GM19468 (cell line): Measurements from ENCODE around the gene TRHDE.
"Not testable (repeated sequence)": the region's sequence is repeated elsewhere in the genome, so short reads cannot be mapped to it uniquely, and the experiment has no call there.

ENCODE experiments used
- ATAC-seq: cut with Tn5 transposase; IDR thresholded peaks from one replicate; pipeline ENCODE4 v1.9.1; 2021; ENCODE audit warnings: mild to moderate bottlenecking, moderate library complexity, moderate number of reproducible peaks; ENCODE audit not compliant: unreplicated experiment; ENCODE audit errors: extremely low read depth

The TRHDE gene

GRCh38 chr12:72602581-72602980 is 330.4 kb downstream of the TRHDE start:
- ATAC-seq, result no peak

- no peak for ATAC-seq
Observed at GRCh38 chr12:72605975-72606374, 333.8 kb downstream of the TRHDE start.

- ATAC-seq, result no peak
Observed at GRCh38 chr12:72610342-72610741, 338.2 kb downstream of the TRHDE start.

GRCh38 chr12:72610854-72611358 is 338.7 kb downstream of the TRHDE start:
- no peak for ATAC-seq

- no peak for ATAC-seq
Observed at GRCh38 chr12:72612171-72612570, 340.0 kb downstream of the TRHDE start.

- no peak for ATAC-seq
Observed at GRCh38 chr12:72618764-72619163, 346.6 kb downstream of the TRHDE start.

GRCh38 chr12:72622556-72622955 is 350.4 kb downstream of the TRHDE start:
- ATAC-seq, result no peak

GRCh38 chr12:72631926-72632685 is 359.9 kb downstream of the TRHDE start:
- ATAC-seq, result no peak

GRCh38 chr12:72642706-72643105 is 370.5 kb downstream of the TRHDE start:
- ATAC-seq, result no peak

GRCh38 chr12:72647139-72647538 is 375.0 kb downstream of the TRHDE start:
- no peak for ATAC-seq

- ATAC-seq, result no peak
Observed at GRCh38 chr12:72658615-72659014, 386.4 kb downstream of the TRHDE start.

- ATAC-seq, result not testable (repeated sequence)
Observed at GRCh38 chr12:72660174-72660573, 388.0 kb downstream of the TRHDE start.

- ATAC-seq, result peak; percentile 96
Observed at GRCh38 chr12:72673853-72674252, 401.7 kb downstream of the TRHDE start.

- no peak for ATAC-seq
Observed at GRCh38 chr12:72676556-72676955, 404.4 kb downstream of the TRHDE start.

- ATAC-seq, result no peak
Observed at GRCh38 chr12:72677139-72677538, 405.0 kb downstream of the TRHDE start.

- no peak for ATAC-seq
Observed at GRCh38 chr12:72677846-72678245, 405.7 kb downstream of the TRHDE start.

- ATAC-seq, result no peak
Observed at GRCh38 chr12:72679147-72679757, 407.1 kb downstream of the TRHDE start.

GRCh38 chr12:72681028-72681427 is 408.9 kb downstream of the TRHDE start:
- ATAC-seq, result no peak

- ATAC-seq, result no peak
Observed at GRCh38 chr12:72684491-72684890, 412.3 kb downstream of the TRHDE start.

- no peak for ATAC-seq
Observed at GRCh38 chr12:72692338-72692737, 420.2 kb downstream of the TRHDE start.

GRCh38 chr12:72694193-72694592 is 422.0 kb downstream of the TRHDE start:
- no peak for ATAC-seq

GRCh38 chr12:72699362-72699761 is 427.2 kb downstream of the TRHDE start:
- no peak for ATAC-seq
